GM08714 (cell line): ENCODE data around the gene NEGR1.

Experiments used
- H3K4me3 ChIP-seq: fragments of 200-500 bp; sonication (Bioruptor generic); 2 replicates; pipeline ENCODE4 v1.5.1; 2014; ENCODE audit warnings: mild to moderate bottlenecking, low read length, inconsistent platforms
- ZNF274 ChIP-seq: IDR thresholded peaks from 2 replicates; pipeline ENCODE4 v1.6.1; 2012; ENCODE audit warnings: mild to moderate bottlenecking, low read depth, low read length

The NEGR1 gene

DNA sequence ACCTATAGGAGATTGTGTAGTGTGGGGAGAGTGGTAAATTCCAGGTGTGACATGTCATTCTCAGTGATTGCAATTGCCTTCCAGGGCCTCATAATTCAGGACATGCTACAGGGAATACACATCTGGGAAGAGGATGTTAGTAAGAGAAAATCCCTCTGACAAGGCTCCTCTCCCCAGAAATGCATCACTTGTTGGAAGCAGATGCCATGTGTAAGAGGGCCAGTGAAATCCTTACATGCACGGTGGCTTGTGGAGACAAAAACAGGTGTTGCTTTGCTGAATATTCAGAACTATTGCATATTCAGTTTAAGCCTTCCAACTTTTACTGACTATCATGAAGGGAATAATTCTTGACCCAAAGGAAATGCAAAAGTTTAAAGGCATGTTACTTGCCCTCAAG, 503.4 kb downstream of the NEGR1 start:
- H3K4me3 ChIP-seq = no peak overlapping the region
- no peak for TF ChIP-seq ZNF274

DNA sequence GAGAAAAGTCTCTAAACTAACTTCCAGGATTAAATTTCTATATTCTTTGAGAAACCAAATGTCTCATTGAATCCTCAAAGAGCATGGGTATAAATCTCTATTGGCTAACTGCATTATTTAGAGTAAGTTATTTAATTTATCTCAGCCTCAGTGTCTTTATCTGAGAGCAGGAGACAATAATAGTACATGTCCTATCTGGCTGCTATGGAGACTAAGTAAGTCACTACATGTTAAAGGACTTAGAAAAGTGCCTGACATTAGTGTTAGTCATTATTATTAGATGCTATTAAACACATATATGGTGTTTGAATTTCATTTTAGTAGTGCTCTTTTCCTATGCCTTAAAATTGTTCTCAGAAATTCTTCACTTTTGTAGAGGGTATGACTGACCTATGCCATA, 505.2 kb downstream of the NEGR1 start:
- no peak for TF ChIP-seq ZNF274
- H3K4me3 ChIP-seq = no peak overlapping the region

DNA sequence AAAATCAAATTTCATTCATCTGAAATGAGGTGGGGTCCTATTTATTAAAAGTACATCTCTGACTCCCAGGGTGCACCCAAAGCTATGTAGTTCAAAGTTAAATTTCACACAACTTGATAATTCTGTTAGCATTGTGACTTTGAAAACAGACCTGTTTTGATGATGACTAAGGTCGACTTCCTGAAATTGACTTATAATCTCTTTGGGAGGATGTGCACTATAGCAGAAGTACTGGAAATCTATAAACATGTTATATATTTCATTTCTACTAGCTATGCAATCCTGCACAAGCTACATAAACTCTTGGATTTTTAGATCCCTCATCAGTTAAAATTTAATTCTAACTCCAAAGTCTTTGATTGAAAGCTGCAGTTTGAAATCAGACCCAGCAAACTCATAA, 507.6 kb downstream of the NEGR1 start:
- no peak for TF ChIP-seq ZNF274
- H3K4me3 ChIP-seq = no peak overlapping the region

DNA sequence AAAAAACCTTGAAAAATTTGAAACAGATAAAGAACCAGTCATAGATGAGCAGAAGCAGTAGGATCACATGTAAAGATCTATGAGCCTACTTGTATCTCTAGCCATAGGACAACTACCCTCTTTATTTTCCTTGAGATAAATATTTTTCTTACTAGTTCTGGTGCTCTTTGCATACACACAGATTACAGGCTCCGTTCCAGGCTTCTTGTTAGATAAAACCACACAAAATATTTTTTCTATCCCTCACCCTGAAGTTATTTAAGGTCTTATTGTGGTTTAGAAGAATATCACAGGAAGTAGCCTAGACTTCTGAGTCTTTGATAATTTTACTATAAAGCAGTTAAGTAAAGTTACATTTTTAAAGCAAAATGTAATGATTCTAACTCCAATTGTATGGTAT, 512.2 kb downstream of the NEGR1 start:
- TF ChIP-seq ZNF274 = no peak
- no peak overlapping the region for H3K4me3 ChIP-seq

DNA sequence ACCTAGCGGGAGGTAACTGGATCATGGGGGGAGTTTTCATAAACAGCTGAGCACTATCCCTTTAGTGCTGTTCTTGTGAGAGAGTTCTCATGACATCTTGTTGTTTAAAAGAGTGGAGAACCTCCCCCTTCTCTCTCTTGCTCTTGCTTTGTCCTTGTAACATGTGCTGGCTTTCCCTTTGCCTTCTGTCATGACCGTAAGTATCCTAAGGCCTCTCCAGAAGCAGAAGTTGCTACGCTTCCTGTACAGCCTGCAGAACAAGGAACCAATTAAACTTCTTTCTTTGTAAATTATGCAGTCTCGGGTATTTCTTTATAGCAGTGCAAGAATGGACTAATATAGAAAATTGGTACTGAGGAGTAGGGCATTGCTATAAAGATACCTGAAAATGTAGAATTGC, 515.6 kb downstream of the NEGR1 start:
- TF ChIP-seq ZNF274 = no peak
- no peak overlapping the region for H3K4me3 ChIP-seq

DNA sequence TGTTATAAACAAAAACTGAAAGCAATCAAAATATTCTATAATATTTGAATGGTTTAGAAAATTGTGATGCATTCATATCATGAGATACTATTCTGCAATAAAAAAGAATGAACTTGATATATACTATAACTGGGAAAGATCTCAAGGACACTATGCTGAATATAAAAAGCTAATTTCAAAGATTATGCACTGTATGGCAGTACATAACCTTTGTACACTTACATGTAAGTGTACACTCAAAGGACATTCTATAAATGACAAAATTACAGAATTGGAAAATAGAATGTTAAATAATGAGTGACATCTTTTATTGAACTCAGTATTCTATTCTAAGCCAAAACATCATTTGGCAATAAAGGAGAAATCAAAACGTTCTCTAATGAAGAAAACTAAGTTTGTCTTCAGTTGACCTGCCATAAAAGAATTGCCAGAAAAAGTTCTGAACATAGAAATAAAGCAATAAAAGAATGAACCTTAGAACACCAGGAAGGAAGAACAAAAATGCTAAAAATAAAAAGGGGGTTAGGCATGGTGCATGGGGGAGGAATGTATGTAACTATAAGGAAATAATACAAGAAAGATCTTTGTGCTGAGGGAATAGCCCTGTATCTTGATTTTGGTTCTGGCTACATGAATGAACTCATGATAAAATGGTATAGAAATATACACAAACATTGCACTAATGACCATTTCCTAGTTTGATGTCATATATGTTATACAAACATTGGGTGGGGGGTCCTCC, 519.7 kb downstream of the NEGR1 start:
- no peak overlapping the region for H3K4me3 ChIP-seq
- no peak for TF ChIP-seq ZNF274

DNA sequence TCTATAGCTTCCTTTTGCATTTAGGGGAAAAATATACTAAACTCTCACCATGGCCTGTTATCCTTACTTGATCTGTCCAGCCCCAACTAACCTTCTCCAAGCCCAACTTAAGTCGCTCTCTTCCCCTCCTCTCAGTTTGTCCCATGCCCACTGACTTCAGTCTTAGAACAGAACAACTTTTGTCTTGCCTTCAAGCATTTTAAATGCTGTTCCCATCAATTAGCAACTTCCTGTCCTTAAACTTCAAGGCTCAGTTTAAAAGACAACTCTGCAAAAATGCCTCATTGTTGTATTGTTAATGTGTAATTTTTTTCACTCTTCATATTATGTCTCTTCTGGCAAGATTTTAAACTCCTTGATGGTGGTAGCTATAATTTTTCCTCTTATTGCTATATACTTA, 526.9 kb downstream of the NEGR1 start:
- TF ChIP-seq ZNF274 = no peak
- no peak overlapping the region for H3K4me3 ChIP-seq

DNA sequence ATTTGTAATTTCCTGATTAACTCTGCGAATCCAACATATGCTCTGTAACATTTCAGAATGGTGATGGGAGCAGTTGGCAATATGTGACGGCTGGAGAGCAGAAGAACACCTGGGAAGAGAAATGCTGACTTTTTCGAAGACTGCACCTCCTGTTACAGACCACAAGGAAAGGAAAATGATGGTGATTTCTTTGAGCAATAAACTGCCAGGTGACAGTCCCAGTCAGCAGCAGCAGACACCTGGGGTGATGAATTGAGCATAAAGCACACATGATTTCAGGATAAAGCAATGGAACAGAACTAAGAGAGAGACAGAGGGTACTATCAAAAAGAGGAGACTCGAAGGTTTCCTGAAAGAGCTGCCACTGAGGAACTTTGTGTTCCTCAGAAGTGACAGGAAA, 528.6 kb downstream of the NEGR1 start:
- no peak for TF ChIP-seq ZNF274
- H3K4me3 ChIP-seq = no peak overlapping the region

DNA sequence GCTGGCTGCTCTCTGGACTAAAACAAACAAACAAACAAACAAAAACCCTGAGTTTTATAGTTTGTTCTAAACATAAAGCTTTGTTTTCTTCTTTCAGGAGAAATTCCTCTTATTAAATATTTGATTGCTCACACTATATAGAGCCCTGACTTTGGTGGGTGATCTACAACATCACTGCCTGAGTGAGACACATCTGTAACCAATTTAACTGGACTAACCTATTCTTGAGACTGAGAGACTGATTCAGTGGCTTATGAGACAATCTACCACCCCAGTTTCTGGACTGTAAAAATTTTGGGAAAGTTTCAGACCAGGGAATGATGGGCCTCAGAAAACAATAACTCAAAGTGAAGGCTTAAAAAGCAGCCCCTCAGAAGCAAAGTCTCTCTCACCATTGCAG, 537.0 kb downstream of the NEGR1 start:
- no peak for TF ChIP-seq ZNF274

DNA sequence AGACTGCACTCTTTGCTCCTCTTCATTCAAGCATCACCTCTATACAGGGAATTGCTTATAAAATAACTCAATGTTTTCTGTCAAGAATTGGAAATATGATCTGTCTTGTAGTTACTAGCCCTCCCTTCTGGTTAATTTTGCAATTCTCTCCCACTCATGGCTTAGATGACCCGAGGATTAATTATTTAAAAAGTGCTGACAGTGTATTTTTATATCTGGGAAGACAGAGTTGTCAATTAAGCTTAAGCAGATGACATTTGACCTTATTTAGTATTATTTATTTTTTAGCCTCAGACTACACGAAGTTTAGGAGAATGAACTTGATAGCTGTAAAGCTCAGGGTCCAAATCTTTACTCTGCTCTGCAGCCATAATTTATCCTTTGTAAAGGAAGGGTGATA, 538.5 kb downstream of the NEGR1 start:
- no peak for TF ChIP-seq ZNF274
- H3K4me3 ChIP-seq = no peak overlapping the region

More for the DNA sequence above, 537.0 kb downstream of the NEGR1 start:
- no peak overlapping the region for H3K4me3 ChIP-seq

DNA sequence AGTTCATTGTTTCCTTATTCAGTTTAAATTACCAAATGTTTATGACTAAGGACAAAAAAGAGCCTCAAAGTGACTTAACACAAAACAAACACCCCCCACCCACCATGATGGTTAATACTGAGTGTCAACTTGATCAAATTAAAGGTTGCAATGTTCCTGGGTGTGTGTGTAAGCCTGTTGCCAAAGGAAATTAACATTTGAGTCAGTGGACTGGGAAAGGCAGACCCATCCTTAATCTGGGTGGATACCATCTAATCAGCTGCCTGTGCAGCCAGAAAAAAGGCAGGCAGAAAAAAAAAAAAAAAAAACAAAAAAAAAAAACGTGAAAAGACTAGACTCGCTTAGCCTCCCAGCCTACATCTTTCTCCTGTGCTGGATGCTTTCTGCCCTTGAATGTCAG, 543.4 kb downstream of the NEGR1 start:
- TF ChIP-seq ZNF274 = no peak
- H3K4me3 ChIP-seq = no peak overlapping the region

DNA sequence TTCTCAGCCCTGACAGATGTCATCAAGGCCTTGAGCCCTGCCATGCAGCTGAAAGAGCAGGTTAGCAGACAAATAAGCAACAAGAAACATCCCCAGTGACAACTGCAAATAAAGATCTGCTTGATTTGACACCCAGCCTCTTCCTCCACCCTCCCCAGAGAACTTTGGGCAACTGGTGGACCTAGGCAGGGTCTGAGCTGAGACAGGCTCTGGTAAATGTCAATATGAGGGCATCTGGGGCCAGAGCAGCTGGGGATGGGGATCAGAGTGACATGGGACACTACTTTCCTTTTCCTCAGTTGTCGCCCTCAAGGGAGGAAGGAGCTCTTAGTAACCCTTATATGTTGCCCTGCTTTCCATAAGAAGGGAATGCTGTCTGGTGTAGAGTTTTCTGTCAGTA, 544.1 kb downstream of the NEGR1 start:
- TF ChIP-seq ZNF274 = no peak
- no peak overlapping the region for H3K4me3 ChIP-seq

DNA sequence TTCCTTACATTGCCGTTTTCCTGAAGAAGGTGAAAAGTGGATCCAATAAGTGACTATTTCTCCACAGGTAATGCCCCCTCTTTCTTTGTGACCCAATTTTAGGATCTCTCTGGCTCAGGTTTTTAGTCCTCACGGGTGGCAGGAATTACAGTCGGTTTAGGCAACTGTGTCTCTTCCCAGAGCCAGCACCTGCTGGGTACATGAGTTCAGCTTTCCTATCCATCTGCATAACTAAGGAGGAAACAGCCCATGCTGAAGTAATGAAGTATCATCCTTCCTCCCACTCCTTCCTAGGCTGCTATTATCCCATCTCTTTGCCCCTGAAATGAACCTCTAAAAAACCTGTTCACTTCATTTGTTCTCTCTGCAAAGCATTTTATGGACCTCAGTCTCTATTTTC, 544.6 kb downstream of the NEGR1 start:
- no peak overlapping the region for H3K4me3 ChIP-seq
- no peak for TF ChIP-seq ZNF274

DNA sequence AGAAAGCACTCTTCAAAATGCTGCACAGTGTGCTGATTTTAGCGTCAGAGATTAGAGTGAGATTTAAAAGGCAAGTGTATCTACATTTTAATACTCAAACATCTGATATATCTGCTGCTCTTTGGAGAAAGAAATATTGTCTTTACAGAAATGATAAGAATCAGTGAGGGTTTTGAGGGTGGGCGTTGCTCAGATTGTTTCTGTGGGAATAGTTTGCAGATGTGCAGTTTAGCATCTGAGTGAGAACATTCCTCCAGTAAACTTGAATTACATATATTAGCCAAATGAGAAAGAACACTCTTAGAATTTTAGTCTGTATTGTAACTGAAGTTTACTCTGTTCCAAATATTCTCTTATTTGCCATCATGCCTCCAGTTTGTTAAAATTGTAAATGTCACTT, 549.2 kb downstream of the NEGR1 start:
- TF ChIP-seq ZNF274 = no peak

DNA sequence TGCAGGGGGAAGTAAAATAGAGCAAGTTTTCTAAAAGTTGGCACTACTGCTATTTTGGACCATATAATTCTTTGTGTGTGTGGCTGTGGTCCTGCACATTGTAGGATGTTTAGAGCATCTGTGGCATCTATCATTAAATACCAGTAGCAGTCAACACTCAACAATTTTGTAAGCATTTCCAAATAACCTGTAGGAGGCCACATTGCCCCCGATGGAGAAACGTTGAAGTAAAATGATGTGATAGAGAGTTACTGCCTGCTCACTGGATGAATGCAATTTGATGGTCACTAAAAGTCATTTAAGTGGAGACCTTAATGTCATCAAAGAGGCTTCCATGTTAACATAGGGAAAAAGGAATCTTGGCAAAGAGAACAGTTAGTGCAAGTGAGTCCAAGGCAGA, 560.8 kb downstream of the NEGR1 start:
- no peak overlapping the region for H3K4me3 ChIP-seq
- no peak for TF ChIP-seq ZNF274

More for the DNA sequence above, 549.2 kb downstream of the NEGR1 start:
- H3K4me3 ChIP-seq = no peak overlapping the region

DNA sequence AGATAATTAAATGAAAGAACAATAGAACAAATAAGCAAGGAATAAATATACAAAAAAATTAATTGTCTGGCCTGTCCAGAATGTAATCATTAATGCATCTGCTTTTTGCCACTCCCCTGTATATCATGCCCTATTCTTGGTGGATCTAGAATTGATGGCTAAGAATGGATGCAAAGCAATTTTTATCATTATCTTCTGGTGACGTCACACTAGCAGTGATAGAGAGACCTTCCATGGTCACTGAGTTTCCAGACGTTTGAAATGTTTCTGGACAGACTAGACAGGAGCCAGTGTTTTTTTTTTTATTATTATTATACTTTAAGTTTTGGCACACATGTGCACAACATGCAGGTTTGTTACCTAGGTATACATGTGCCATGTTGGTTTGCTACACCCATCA, 563.0 kb downstream of the NEGR1 start:
- no peak overlapping the region for H3K4me3 ChIP-seq
- TF ChIP-seq ZNF274 = no peak
